Erythroblast (primary cell): ENCODE data around the gene HERC5.
"Not testable (repeated sequence)": the region's sequence is repeated elsewhere in the genome, so short reads cannot be mapped to it uniquely, and the experiment has no call there.

ENCODE experiments used
- DNase-seq, 2 experiments: peaks; one replicate each; lab custom pipeline; 2025; lab: John Stamatoyannopoulos, UW
- GATA1 ChIP-seq: IDR thresholded peaks from 2 replicates; pipeline ENCODE4 v1.6.1; 2011; ENCODE audit warnings: low read depth, mild to moderate bottlenecking, control low read depth, low read length, moderate library complexity
- POLR2A ChIP-seq: IDR thresholded peaks from 2 replicates; pipeline ENCODE4 v1.6.1; 2011; ENCODE audit warnings: mild to moderate bottlenecking, low read length

HERC5 gene

DNA sequence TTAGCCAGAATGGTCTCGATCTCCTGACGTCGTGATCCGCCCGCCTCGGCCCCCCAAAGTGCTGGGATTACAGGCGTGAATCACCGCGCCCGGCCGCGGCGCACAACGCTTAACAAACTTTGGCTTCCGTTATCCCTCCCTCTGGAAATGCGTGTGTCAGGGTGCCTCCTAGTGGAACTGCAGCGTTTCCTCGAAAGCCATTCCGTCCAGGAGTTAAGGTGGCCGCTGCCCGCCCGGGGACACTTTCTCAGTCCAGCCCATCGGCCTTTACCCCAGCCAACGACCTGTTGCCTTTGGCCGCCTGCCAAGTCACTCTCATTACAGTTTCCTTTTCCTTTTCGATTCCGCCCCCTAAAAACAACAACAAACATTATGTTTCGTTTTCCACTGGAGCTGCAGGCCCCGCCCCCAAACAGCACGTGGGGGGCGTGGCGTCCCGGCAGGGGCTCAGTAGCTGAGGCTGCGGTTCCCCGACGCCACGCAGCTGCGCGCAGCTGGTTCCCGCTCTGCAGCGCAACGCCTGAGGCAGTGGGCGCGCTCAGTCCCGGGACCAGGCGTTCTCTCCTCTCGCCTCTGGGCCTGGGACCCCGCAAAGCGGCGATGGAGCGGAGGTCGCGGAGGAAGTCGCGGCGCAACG, at the start of gene HERC5:
TSS of gene HERC5 (plus strand) at position 450 of the 637 bp plus-strand sequence. CDS start at position 601, 151 bp downstream.
- TF ChIP-seq POLR2A, result no peak
- no peak for TF ChIP-seq GATA1
- DNase-seq, result peak; percentile 91 to 93

DNA sequence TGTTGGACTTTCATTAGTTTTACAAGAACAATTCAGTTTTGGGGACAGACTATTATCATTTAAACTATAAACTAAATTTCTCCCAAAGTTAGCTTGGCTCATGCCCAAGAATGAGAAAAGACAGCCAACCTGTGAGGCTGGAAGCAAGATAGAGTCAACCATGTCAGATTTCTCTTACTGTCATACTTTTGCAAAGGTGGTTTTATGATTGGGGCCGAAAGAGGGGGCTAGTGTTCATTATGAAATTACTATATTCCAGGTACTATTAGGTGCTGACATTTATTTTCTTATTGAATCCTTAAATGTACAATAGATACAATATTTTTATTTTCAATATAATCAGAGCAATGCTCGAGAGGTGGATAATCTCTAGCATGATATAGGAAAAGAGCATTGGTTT, 47.7 kb upstream of the HERC5 start:
- TF ChIP-seq POLR2A, result no peak
- no peak for TF ChIP-seq GATA1
- no peak for DNase-seq

DNA sequence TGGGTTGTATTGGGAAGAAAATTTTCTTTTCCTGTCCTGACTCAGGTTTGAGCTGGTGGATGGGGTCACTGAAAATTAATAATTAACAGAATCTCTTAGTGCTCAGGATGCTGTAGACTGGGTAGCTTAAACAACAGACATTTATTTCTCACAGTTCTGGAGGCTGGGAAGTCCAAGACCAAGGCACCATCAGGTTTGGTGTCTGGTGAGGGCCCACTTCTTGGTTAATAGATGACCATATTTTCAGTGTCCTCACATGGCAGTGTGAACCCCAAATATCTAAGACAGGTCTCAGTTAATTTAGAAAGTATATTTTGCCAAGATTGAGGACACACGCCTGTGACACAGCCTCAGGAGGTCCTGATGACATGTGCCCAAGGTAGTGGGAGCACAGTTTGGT, 47.1 kb upstream of the HERC5 start:
- TF ChIP-seq POLR2A, result no peak
- TF ChIP-seq GATA1, result no peak
- DNase-seq, result no peak

DNA sequence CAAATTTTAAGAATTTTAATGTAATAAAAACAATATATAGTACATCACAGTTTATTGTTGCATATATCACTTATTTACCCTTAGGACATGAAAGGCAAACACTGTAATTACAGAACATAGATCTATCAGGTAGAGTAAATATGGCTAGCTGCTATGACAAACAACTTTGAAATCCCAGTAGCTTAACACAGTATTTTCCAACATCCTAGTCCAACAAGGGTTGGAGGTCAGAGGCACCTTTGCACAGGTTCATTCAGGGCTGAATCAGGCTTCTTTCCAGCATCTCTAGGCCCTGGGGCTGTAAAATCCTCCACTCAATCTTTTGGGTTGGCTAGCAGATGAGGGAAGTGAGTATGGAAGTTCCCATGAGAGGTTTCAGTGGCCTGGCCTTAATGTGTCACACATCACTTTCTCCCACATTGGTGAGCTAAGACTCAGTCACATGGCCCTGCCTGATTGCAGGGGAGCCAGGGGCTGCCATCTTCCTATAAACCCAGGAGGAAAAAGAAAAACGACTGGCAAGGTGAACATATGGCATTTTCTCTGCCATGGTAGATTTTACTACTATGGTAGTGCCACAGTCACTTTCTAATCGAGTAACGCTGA, 45.3 kb upstream of the HERC5 start:
- no peak for TF ChIP-seq GATA1
- TF ChIP-seq POLR2A, result no peak
- DNase-seq, result no peak

DNA sequence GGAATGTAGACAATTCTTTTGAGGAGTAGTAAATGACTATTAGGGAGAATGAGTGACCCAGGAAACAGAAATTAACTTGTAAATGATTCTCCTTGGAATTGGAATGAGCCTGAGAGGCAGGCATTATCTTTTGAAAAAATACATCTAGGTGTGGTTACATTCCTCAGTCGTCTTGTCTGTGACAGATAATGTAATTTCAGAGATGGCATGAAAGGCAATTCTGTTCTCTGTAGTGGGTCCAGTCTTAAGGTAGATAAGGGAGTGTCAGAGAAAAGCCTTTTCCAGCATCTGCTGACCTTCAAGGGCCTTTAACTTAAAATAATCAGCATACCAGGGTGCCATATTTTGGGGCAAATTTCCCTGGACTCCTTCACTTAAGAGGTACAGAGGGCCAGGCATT, 43.1 kb upstream of the HERC5 start:
- DNase-seq, result peak; percentile 22 to 73
- TF ChIP-seq POLR2A (no peak), GATA1 (no peak)

DNA sequence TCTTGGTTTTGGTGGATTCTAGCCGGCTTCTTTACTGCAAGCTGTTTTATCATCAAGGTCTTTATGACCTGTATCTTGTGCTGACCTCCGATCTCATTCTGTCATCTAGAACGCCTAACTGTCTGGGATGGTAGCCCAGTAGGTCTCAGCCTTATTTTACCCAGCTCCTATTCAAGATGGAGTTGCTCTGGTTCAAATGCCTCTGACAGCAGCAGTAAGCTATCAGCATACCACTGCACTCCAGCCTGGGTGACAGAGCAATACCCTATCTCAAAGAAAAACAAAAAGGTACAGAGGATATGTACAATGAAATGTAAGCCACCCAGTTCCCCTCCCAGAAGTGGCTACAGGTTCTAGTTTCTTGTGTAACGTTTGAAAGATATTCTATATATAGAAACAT, 42.2 kb upstream of the HERC5 start:
- TF ChIP-seq POLR2A (no peak), GATA1 (no peak)
- no peak for DNase-seq

DNA sequence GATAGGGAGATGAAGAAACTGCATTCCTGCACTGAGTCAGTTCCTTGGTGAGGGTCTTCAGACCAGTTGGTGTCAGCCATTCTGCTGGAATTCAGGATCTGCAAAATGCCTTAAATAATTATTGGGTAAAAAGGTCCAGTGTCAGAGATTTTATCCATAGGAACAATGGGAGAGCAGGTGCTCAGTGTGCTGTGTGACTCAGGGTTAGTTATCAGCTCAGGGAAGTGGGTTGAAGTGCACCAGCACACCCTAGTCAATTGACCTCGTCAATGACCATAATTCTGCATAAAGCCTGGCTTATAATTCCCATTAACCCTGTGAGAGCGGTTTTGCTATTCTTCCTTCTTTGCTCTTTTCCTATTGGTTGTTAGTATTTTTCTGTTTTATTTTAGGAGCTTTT, 40.9 kb upstream of the HERC5 start:
- TF ChIP-seq GATA1 (no peak), POLR2A (no peak)
- no peak for DNase-seq

DNA sequence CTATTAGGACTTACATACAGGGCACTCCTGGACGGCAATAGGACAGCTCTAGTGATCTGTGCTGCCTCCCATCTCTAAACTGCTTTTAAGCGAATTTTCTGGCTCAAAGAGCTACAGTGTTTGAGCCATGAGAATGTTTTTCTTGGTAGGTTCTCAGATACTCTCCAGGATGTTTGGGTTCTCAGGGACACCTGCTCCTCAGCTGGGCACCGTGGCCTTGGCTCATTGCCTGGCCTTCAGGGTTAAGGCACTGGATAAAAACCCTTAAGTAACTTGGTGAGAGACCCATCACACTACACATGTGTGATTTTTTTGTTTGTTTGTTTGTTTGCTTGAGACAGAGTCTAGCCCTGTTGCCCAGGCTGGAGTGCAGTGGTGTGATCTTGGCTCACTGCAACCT, 38.5 kb upstream of the HERC5 start:
- TF ChIP-seq GATA1, result no peak
- no peak for TF ChIP-seq POLR2A
- no peak for DNase-seq

DNA sequence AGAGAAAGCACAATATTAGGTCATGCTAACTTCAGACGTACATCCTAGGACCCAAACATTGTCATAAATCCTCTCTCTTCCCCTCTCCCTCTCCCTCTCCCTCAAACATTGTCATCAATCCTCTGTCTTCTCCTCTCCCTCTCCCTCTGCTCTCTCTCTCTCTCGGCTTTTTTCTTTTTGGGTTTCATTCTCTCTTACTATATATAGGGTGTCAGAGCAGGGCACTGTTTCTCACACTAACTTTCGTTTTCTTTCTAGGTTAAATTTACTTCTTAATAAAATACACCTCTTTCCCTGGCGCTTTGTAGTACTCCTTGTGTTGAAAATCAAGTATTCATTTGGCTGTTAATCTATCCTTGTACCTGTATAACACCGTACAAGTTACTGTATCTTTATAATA, 37.0 kb upstream of the HERC5 start:
- TF ChIP-seq GATA1 (no peak), POLR2A (no peak)
- no peak for DNase-seq

DNA sequence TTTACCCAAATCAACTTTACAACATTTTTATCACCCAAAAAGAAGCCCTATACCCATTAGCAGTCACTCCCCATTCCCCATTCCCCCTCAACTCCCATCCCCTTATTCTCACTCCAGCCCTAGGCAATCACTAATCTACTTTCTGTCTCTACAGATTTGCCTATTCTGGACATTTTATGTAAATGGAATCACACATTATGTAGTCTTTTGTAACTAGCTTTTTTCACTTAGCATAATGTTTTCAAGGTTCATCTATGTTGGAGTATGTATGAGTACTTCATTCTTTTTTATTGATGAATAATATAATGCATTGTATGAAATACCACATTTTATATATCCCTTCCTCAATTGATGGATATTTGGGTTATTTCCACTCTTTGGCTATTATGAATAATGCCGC, 36.1 kb upstream of the HERC5 start:
- TF ChIP-seq GATA1, result no peak
- no peak for TF ChIP-seq POLR2A
- DNase-seq, result no peak

DNA sequence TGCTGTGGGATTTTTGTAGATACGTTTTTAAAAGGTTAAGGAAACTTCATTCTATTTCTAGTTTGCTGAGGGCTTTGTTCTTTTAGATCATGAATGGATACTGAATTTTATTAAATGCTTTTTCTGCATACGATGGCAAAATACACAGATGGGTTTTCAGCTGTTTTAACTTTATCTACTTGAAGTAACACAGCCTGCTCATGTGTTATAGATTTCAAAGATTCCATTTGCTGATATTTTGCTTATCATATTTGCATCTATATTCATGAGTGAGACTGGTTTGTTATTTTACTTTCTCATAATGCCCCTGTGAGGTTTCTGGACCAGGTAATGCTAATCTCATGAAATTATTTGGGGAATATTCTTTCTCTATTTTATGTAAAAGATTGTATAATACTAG, 34.5 kb upstream of the HERC5 start:
- no peak for DNase-seq
- no peak for TF ChIP-seq POLR2A
- TF ChIP-seq GATA1, result no peak

DNA sequence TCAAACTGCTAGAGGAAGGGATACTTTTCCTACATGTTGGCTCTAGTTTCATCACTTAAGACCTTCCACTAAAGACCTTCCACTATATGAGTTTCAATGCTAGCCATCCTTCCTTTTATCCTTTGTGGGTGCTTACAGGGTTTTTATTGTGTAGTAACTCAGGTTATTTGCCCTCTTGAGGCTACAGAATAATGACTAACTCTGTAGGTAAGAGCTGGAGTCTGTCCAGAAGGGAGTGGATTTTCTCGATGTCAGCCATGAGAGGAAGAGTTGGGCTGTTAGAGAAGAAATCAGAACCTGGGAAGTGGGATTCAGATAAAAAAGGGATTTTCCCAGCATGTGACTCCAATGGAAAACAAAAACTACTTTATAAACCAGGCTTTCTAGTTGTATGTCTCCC, 27.5 kb upstream of the HERC5 start:
- no peak for TF ChIP-seq POLR2A
- no peak for TF ChIP-seq GATA1
- DNase-seq, result no peak

DNA sequence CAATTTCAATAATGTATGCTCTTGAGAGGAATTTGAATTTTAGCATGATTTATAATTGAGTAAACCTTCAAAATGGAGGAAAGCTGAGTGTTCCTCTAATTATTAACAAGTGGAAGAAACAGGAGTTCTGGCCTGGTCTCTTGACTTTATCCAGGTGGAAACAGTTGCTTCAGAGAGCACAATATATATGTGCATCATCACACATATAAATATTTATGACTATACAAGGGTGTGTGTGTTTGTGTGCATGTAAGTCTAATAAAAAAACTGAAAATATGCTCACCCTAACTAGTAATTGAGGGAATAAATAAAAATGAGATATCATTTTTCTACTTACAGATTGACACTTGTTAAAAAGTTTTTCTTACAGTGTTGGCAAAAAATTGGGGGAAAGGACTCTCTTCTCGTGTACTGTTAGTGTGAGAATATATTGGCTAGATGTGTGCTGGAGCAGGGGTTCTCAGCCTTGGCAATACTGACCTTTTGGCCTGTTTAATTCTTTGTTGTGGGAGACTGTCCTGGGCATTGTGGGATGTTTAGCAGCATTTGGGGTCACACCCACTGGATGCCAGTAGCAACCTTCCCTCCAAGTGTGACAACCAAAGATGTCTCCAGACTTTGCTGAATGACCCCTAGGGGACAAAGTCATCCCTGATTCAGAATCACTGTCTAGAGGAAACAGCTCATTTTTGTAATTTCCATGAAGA, 20.8 kb upstream of the HERC5 start:
- TF ChIP-seq POLR2A (no peak), GATA1 (no peak)
- DNase-seq, result no peak

DNA sequence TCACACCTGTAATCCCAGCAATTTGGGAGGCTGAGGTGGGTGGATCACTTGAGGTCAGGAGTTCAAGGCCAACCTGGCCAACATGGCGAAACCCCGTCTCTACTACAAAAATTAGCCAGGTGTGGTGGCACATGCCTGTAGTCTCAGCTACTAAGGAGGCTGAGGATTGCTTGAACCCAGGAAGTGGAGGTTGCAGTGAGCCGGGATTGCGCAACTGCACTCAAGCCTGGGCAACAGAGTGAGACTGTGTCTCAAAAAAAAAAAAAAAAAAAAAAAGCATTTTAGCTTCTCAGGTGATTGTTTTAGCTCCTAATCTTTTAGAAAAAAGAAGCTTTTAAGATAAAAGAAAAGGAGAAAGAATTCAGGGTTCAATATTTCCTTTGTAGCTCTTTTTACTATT, 19.0 kb upstream of the HERC5 start:
- DNase-seq, result not testable (repeated sequence)

DNA sequence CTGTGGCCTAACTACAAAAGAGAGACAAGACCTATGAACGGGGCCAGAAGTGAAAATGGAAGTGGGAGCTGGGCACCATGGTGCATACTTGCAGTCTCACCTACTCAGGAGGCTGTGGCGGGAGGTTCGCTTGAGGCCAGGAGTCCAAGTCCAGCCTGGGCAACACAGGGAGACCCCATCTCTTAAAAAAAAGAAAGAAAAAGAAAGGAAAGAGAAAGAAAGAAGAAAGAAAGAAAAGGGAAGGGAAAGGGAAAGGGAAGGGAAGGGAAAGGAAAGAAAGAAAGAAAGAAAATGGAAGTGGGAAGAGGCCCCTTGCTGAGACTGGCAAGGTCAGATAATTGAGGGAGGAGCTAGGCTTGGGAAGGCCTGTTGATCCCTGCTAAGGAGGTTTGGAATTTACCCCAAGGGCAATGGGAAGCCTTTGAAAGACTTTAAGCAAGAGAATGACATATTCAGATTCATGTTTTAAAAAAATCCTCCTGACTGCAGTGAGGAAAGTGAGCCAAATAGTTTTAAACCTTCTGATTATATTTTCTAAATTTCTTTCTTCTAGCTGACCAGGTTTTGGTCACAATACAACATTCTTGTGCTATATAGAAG, 17.7 kb upstream of the HERC5 start:
- no peak for DNase-seq
- TF ChIP-seq POLR2A, result no peak
- no peak for TF ChIP-seq GATA1
